ENCODE data around the gene OSBPL6.
"Not testable (repeated sequence)": the region's sequence is repeated elsewhere in the genome, so short reads cannot be mapped to it uniquely, and the experiment has no call there.

Gene OSBPL6

DNA sequence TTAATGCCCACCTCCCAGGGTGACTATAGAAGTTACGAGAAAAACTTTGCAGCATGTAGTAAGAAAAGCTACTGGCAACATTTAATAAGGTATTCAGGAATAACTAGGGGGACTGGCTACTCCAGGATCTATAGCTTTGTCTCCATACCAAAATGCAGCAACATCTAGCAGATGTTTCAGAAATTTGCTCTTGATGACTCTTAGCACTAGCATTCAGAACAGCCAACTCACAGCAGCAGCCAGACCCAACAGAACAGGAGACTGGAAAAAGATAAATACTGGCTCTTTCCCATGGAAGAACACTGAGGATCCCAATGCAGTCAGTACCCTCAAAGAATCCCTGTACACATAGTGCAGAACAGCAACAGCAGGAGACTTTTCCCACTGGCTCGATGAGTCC, 151.6 kb downstream of the OSBPL6 start (continued):
- TF ChIP-seq GLI2 (tag by site-specific recombination; IDR thresholded peaks at IDR 0.05; ENCODE audit: borderline replicate concordance, low read depth): no peak
- no peak for TF ChIP-seq GLIS1 (tag by site-specific recombination; IDR thresholded peaks at IDR 0.05)

DNA sequence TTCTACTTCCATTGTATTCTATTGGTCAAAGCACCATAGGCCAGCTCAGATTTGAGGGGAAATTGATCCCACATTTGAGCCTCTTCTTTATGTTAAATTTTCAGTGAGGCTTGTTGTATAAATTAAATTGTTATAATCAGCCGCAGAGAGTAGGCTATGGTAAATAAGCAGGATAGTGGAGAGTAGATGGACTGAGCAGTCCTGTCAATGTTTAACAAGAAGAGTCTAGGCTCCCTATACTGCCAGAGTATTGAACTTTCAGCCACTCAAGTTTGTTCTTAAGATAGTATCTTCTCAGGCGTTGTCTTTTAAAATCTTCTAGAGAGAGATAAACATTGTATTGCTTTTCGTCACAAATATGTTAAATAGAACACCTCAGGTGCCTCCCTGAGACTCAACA, 155.7 kb downstream of the OSBPL6 start:
- TF ChIP-seq, protein P1, sequence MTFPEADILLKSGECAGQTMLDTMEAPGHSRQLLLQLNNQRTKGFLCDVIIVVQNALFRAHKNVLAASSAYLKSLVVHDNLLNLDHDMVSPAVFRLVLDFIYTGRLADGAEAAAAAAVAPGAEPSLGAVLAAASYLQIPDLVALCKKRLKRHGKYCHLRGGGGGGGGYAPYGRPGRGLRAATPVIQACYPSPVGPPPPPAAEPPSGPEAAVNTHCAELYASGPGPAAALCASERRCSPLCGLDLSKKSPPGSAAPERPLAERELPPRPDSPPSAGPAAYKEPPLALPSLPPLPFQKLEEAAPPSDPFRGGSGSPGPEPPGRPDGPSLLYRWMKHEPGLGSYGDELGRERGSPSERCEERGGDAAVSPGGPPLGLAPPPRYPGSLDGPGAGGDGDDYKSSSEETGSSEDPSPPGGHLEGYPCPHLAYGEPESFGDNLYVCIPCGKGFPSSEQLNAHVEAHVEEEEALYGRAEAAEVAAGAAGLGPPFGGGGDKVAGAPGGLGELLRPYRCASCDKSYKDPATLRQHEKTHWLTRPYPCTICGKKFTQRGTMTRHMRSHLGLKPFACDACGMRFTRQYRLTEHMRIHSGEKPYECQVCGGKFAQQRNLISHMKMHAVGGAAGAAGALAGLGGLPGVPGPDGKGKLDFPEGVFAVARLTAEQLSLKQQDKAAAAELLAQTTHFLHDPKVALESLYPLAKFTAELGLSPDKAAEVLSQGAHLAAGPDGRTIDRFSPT (tag by site-specific recombination; IDR thresholded peaks at IDR 0.05): no peak
- TF ChIP-seq ZNF169 (tag by site-specific recombination; IDR thresholded peaks at IDR 0.05) (no peak), ZNF311 (tag by site-specific recombination; IDR thresholded peaks at IDR 0.05; ENCODE audit: borderline replicate concordance) (no peak), ZNF350 (tag by site-specific recombination; IDR thresholded peaks at IDR 0.05) (no peak), ZNF24 (tag by site-specific recombination; IDR thresholded peaks at IDR 0.05) (no peak), ZNF658 (tag by site-specific recombination; IDR thresholded peaks at IDR 0.05) (no peak), SP7 (tag by site-specific recombination; IDR thresholded peaks at IDR 0.05) (no peak), ZNF133 (tag by site-specific recombination; IDR thresholded peaks at IDR 0.05) (no peak), ZBTB48 (tag by site-specific recombination; IDR thresholded peaks at IDR 0.05) (no peak), ZNF660 (tag by site-specific recombination; IDR thresholded peaks at IDR 0.05) (no peak), ZFP69B (tag by site-specific recombination; IDR thresholded peaks at IDR 0.05) (no peak), OVOL3 (tag by site-specific recombination; IDR thresholded peaks at IDR 0.05) (no peak), ZNF292 (tag by site-specific recombination; IDR thresholded peaks at IDR 0.05; ENCODE audit: borderline replicate concordance, low read depth) (no peak), ZNF394 (tag by site-specific recombination; IDR thresholded peaks at IDR 0.05; ENCODE audit: borderline replicate concordance) (no peak), SETDB1 (IDR thresholded peaks at IDR 0.05; ENCODE audit: insufficient read length, low read length) (no peak), ZNF174 (tag by site-specific recombination; IDR thresholded peaks at IDR 0.05) (no peak), ZSCAN30 (tag by site-specific recombination; IDR thresholded peaks at IDR 0.05) (no peak)
- TF ChIP-seq, protein P2, sequence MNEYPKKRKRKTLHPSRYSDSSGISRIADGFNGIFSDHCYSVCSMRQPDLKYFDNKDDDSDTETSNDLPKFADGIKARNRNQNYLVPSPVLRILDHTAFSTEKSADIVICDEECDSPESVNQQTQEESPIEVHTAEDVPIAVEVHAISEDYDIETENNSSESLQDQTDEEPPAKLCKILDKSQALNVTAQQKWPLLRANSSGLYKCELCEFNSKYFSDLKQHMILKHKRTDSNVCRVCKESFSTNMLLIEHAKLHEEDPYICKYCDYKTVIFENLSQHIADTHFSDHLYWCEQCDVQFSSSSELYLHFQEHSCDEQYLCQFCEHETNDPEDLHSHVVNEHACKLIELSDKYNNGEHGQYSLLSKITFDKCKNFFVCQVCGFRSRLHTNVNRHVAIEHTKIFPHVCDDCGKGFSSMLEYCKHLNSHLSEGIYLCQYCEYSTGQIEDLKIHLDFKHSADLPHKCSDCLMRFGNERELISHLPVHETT (tag by site-specific recombination; IDR thresholded peaks at IDR 0.05): no peak
- Histone ChIP-seq H3K4me3 (ENCODE audit: low read depth, low read length) (no peak overlapping the region), H3K36me3 (ENCODE audit: control insufficient read depth in 2 of 2, insufficient read depth in 1 of 2, low read length in 2 of 2) (peaks cover 0 to 14% of the 10 kb centered on the region in 2 experiments; a peak in 1 of 3 replicates), H3K27ac (ENCODE audit: extremely low read depth, low read depth, low read length) (no peak overlapping the region), H3K9me3 (ENCODE audit: control insufficient read depth, insufficient read depth, low read depth, low read length) (no peaks in the 10 kb centered on the region), H3K4me1 (ENCODE audit: control insufficient read depth, insufficient read depth, low read length) (no peaks in the 10 kb centered on the region)
- POLR2A ChIA-PET: no interaction called here
- CTCF ChIA-PET: interaction anchor here (0.5 to 1.4 kb wide), 3 partner anchors 47 to 1185 kb away, joined by 3 to 9 read pairs (median 3); no protein-coding TSS in a partner anchor

DNA sequence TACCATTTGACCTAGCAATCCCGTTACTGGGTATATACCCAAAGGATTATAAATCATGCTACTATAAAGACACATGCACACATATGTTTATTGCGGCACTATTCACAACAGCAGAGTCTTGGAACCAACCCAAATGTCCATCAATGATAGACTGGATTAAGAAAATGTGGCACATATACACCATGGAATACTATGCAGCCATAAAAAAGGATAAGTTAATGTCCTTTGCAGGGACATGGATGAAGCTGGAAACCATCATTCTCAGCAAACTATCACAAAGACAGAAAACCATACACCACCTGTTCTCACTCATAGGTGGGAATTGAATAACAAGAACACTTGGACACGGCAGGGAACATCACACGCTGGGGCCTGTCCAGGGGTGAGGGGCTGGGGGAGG, 163.4 kb downstream of the OSBPL6 start:
- H3K9me3 ChIP-seq (ENCODE audit: control insufficient read depth, insufficient read depth, low read depth, low read length); H3K4me3 ChIP-seq (ENCODE audit: low read depth, low read length); CTCF ChIA-PET; H3K36me3 ChIP-seq (ENCODE audit: control insufficient read depth in 2 of 2, insufficient read depth in 1 of 2, low read length in 2 of 2); POLR2A ChIA-PET; H3K4me1 ChIP-seq (ENCODE audit: control insufficient read depth, insufficient read depth, low read length); H3K27ac ChIP-seq (ENCODE audit: extremely low read depth, low read depth, low read length): not testable (repeated sequence)
- TF ChIP-seq ZNF146 (tag by site-specific recombination; IDR thresholded peaks at IDR 0.05): peak; percentile 76

Measured in HEK293 (cell line).